KMS-11 (cell line): ENCODE measurements around the gene TIGAR.

Source experiments
- H2AFZ ChIP-seq: fragments of 200-600 bp; sonication (generic); 2 replicates; pipeline ENCODE4 v1.6.1; 2016; ENCODE audit warnings: antibody characterized with exemption, mixed run types, low read depth
- H3K27ac ChIP-seq: fragments of 200-600 bp; sonication (generic); 2 replicates; pipeline ENCODE4 v1.6.1; 2016; ENCODE audit warnings: mild to moderate bottlenecking, mixed run types
- H3K27me3 ChIP-seq: fragments of 200-600 bp; sonication (generic); 2 replicates; pipeline ENCODE4 v1.6.1; 2017; ENCODE audit warnings: mild to moderate bottlenecking, low read depth, mixed run types, moderate library complexity; ENCODE audit not compliant: insufficient read depth
- H3K36me3 ChIP-seq: fragments of 200-600 bp; sonication (generic); 2 replicates; pipeline ENCODE4 v1.6.1; 2017; ENCODE audit warnings: mild to moderate bottlenecking, mixed run types; ENCODE audit not compliant: insufficient read depth
- H3K4me1 ChIP-seq: fragments of 200-600 bp; sonication (generic); 2 replicates; pipeline ENCODE4 v1.6.1; 2016; ENCODE audit warnings: mild to moderate bottlenecking, low read depth, mixed run types; ENCODE audit not compliant: poor library complexity, severe bottlenecking
- H3K4me2 ChIP-seq: fragments of 200-600 bp; sonication (generic); 2 replicates; pipeline ENCODE4 v1.7.0; 2016; ENCODE audit warnings: mild to moderate bottlenecking, mixed run types
- H3K4me3 ChIP-seq: fragments of 200-600 bp; sonication (generic); IDR thresholded peaks from 2 replicates; pipeline ENCODE4 v1.6.1; 2017; ENCODE audit warnings: low read depth, low read length, mixed read lengths; ENCODE audit not compliant: insufficient read depth
- H3K79me2 ChIP-seq: fragments of 200-600 bp; sonication (generic); 2 replicates; pipeline ENCODE4 v1.6.1; 2016; ENCODE audit warnings: low read depth, mixed run types; ENCODE audit not compliant: insufficient read depth
- H3K9ac ChIP-seq: fragments of 200-600 bp; sonication (generic); 2 replicates; pipeline ENCODE4 v1.6.1; 2016; ENCODE audit warnings: mild to moderate bottlenecking, mixed run types
- H4K20me1 ChIP-seq: fragments of 200-600 bp; sonication (generic); 2 replicates; pipeline ENCODE4 v1.6.1; 2016; ENCODE audit warnings: mild to moderate bottlenecking, mixed run types; ENCODE audit not compliant: insufficient read depth
- TF ChIP-seq, protein P1 (sequence below): fragments of 200-600 bp; sonication (generic); conservative IDR thresholded peaks from 2 replicates; pipeline ENCODE4 v1.6.1; 2017; ENCODE audit warnings: low read depth, mild to moderate bottlenecking, antibody characterized with exemption, low read length, moderate library complexity, mixed read lengths

Gene TIGAR

DNA sequence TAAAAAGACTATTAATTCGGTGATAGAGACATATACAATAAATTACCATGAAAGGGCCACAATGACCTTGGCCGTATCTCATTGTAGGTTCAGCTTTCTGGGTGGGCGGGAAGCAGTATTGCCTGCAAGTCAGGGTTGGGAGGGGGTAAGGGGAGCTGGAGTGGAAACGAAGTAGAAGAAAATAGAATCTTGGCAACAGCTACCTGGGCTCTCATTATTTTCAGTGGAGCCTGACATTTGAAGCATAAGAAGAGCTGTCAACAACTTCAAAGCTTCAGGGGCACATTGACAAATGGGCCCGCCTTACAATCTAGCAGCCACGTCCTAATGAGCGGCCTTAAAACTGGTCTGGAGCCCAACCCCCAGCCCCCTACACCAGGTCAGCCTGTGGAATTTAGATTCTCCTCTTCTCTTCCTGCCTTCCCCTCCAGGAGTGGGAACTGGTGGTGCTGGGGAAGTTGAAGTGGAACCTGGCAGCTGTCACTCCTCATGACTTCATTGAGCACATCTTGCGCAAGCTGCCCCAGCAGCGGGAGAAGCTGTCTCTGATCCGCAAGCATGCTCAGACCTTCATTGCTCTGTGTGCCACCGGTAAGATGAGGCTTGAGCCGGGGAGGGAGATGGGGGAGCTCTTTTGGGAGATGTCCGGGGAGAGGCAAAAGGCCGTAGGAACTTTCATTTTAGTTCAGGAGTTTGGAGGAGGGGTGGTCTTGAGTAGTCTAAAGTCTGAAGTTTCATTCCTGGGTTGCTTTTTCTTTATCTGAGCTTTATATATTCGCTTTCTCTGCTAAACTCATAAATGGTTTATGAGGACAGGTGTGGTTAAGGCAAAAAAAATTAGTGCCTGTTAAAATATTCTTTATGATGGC lies 42.5 kb upstream of the TIGAR start:
- Histone ChIP-seq H3K4me3 (no peak overlapping the region), H3K9ac (peak overlapping the region; percentile 99; the same call in 1 of the 2 replicates), H2AFZ (no peak overlapping the region), H4K20me1 (peaks cover 48% of the 10 kb centered on the region), H3K27ac (peak overlapping the region; percentile 96; the same call in 1 of the 2 replicates), H3K79me2 (peaks cover 90% of the 10 kb centered on the region), H3K36me3 (peaks cover 30% of the 10 kb centered on the region; the same call in 1 of the 2 replicates), H3K4me2 (peak overlapping the region; percentile 93; the same call in 1 of the 2 replicates), H3K27me3 (no peaks in the 10 kb centered on the region), H3K4me1 (peaks cover 29% of the 10 kb centered on the region)
- TF ChIP-seq, protein P1, sequence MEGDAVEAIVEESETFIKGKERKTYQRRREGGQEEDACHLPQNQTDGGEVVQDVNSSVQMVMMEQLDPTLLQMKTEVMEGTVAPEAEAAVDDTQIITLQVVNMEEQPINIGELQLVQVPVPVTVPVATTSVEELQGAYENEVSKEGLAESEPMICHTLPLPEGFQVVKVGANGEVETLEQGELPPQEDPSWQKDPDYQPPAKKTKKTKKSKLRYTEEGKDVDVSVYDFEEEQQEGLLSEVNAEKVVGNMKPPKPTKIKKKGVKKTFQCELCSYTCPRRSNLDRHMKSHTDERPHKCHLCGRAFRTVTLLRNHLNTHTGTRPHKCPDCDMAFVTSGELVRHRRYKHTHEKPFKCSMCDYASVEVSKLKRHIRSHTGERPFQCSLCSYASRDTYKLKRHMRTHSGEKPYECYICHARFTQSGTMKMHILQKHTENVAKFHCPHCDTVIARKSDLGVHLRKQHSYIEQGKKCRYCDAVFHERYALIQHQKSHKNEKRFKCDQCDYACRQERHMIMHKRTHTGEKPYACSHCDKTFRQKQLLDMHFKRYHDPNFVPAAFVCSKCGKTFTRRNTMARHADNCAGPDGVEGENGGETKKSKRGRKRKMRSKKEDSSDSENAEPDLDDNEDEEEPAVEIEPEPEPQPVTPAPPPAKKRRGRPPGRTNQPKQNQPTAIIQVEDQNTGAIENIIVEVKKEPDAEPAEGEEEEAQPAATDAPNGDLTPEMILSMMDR: no peak

DNA sequence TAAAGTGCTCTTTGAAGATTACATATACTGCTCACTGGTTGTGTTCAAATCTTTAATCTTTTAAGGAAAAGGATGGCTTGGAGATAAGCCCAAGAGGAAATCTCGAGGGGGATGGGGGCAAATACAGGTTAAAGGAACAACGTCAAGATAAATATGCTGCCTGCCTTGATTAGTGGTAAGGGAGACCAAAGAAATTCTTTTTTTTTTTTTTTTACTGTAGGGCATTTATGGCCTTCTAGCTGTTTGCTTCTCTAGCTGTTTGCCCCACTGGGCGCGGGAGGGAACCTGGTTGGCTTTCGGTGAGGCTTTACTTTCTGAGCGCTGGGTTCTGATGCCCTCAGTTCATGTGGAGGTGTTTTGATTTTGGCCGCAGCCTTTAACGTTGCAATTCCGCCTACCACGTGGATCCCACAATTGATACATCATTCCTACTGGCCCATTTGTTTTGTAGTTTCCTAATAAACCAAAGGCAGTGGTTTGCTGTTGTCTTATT lies 41.8 kb upstream of the TIGAR start:
- H3K4me2 ChIP-seq: no peak overlapping the region
- H3K79me2 ChIP-seq: peaks cover 90% of the 10 kb centered on the region
- H3K27ac ChIP-seq: peak overlapping the region; percentile 19; the same call in 1 of the 2 replicates
- H4K20me1 ChIP-seq: peaks cover 55% of the 10 kb centered on the region
- H3K36me3 ChIP-seq: peaks cover 30% of the 10 kb centered on the region; the same call in 1 of the 2 replicates
- H3K4me1 ChIP-seq: peaks cover 29% of the 10 kb centered on the region
- H3K27me3 ChIP-seq: no peaks in the 10 kb centered on the region
- no peak overlapping the region for H2AFZ ChIP-seq
- TF ChIP-seq, protein P1: no peak
- no peak overlapping the region; the same call in 1 of the 2 replicates for H3K9ac ChIP-seq
- no peak overlapping the region for H3K4me3 ChIP-seq

DNA sequence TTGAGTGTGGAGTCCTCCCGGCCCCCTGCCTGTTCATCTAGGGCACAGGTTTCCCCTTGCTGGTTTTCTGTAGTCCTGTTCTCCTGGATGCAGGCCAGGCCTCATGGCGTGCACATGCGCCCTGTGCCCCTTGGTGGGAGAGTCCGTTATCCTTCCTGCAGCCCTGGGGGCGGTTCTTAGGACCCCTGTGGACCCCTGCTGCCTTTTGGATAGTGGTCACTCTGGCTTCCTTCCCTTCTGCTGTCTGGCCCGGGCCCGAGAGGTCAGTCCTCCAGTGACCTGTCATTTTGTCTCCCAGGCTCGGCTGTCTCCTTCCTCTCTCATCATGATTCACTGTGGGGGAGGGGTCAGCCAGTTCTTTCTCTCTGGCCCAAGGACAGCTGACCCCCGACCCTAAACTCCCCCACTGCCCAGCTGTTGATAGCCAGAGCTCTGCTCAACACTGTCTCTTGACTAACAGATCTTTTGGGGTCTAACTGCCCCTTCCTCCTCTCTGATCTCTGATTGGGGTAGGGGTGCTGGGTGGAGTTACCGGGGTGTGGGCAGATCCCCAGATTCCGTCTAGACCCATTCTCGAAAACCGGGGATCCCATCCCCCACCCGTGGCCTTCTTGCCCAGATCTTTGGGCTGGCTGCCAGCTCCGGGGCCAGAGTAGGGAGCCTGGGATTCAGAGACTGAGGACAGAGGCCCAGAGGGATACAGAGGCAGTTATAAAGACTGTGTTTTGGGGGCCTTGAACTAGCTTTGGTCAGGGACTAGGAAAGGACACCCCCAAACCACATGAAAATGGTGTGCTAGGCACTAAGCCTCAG lies 40.5 kb upstream of the TIGAR start:
- H2AFZ ChIP-seq: no peak overlapping the region
- peaks cover 65% of the 10 kb centered on the region for H4K20me1 ChIP-seq
- peaks cover 29% of the 10 kb centered on the region for H3K4me1 ChIP-seq
- no peak overlapping the region for H3K4me3 ChIP-seq
- peaks cover 90% of the 10 kb centered on the region for H3K79me2 ChIP-seq
- no peak overlapping the region for H3K4me2 ChIP-seq
- H3K27ac ChIP-seq: peak overlapping the region; percentile 22; the same call in 1 of the 2 replicates
- TF ChIP-seq, protein P1: no peak
- no peak overlapping the region for H3K9ac ChIP-seq
- H3K36me3 ChIP-seq: peaks cover 35% of the 10 kb centered on the region; the same call in 1 of the 2 replicates
- no peaks in the 10 kb centered on the region for H3K27me3 ChIP-seq

DNA sequence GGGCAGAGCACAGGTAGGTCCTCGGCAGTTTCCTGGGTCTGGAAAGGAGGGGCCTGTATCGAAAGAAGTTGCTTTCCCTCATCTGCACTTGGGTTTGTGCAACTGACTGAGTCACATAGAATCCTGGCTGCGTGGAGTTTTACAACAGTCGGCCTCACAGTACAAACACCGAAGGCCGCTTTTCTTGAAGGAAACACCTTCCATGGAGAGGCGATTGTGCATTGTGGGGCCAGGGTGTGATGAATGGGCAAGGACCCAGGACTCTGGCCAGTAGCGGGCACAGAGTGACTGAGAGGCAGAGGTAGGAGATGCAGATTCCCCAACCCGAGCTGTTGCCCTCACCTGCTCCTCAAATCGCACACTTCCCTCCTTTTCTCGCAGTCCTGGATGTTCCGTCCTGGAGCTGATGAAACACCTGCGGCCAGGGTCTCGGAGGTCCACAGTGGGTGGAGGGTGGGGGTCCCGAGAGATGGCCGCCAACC lies 39.8 kb upstream of the TIGAR start:
- Histone ChIP-seq H3K79me2 (peaks cover 90% of the 10 kb centered on the region), H3K27me3 (no peaks in the 10 kb centered on the region), H4K20me1 (peaks cover 69% of the 10 kb centered on the region), H2AFZ (no peak overlapping the region), H3K4me3 (no peak overlapping the region), H3K27ac (peak overlapping the region; percentile 22; the same call in 1 of the 2 replicates), H3K4me1 (peaks cover 28% of the 10 kb centered on the region), H3K4me2 (no peak overlapping the region), H3K36me3 (peaks cover 33% of the 10 kb centered on the region; the same call in 1 of the 2 replicates), H3K9ac (no peak overlapping the region)
- TF ChIP-seq, protein P1: no peak
